HG02623 (cell line): ENCODE results near the gene SLC9A9.
"Not testable (repeated sequence)": the region's sequence is repeated elsewhere in the genome, so short reads cannot be mapped to it uniquely, and the experiment has no call there.

ENCODE experiments used
- ATAC-seq: cut with Tn5 transposase; IDR thresholded peaks from one replicate; pipeline ENCODE4 v1.9.1; 2021; ENCODE audit warnings: moderate library complexity; ENCODE audit not compliant: unreplicated experiment

Gene SLC9A9

GRCh38 chr3:143810953-143811265, 37.4 kb downstream of the SLC9A9 start:
- ATAC-seq = peak; percentile 49

DNA sequence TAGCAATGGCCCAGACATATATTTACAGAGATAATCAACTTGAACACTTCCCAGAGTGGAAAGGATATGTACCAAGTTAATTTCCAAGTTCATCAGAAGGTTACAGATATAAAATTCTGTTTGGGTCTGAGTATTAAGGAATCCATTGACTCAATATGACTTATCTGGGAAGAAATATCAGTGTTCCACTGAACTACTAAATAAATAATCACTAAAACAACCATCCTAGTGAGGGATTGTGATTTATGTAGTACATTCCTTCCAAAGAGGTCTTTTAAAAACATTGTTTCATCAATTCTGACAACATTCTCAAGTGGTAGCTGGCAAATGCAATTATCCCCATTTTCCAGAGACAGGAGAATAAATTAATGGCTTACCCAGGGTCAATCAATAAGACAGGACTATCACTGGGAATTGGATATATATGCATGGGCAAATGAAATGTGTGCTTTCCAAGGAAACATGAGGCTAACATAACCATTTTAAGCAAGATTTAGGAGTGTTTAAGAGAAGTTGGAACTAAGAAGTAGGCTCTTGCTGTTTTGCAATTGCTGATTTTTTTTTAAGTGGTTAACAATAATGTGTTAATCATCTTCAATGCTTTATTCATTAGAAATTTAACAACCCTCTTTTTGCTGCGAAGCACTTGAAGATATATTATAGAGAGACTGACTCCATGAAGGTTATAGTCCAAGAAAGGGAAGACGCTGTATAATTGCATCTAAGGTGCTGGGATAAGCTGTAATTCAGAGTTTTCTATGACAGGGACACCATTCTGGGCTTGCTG, 37.9 kb downstream of the SLC9A9 start:
- ATAC-seq = no peak

GRCh38 chr3:143809121-143809621, 39.1 kb downstream of the SLC9A9 start:
- no peak for ATAC-seq

GRCh38 chr3:143808030-143808429, 40.2 kb downstream of the SLC9A9 start:
- ATAC-seq = no peak

GRCh38 chr3:143806038-143806437, 42.2 kb downstream of the SLC9A9 start:
- no peak for ATAC-seq

- ATAC-seq = not testable (repeated sequence)
These were observed 42.8 kb downstream of the SLC9A9 start for GRCh38 chr3:143805476-143805875.

DNA sequence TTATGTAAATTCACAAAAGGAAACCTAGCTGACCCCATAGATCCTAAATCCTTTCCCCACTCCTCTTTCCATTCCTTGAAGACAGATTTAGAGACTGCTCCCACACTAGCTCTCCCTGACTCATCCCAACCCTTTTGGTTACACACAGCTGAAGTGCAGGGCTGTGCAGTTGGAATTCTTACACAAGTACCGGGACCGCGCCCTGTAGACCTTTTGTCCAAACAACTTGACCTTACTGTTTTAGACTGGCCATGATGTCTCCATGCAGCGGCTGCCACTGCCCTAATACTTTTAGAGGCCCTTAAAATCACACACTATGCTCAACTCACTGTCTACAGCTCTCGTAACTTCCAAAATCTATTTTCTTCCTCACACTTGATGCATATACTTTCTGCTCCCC, 47.2 kb downstream of the SLC9A9 start:
- ATAC-seq = not testable (repeated sequence)

DNA sequence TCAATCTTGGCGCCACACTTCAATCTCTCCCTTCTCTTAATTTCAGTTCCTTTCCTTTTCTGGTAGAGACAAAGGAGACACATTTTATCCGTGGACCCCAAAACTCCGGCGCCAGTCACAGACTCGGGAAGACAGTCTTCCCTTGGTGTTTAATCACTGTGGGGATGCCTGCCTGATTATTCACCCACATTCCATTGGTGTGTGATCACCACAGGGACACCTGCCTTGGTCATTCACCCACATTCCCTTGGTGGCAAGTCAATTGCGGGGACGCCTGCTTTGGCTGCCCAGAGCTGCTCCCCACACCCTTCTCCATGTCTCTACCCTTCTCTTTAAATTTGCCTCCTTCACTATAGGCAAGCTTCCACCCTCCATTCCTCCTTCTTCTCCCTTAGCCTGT, 50.1 kb downstream of the SLC9A9 start:
- not testable (repeated sequence) for ATAC-seq

- ATAC-seq = no peak
These were observed 52.4 kb downstream of the SLC9A9 start for GRCh38 chr3:143795874-143796273.

- no peak for ATAC-seq
These were observed 53.3 kb downstream of the SLC9A9 start for GRCh38 chr3:143794793-143795462.

DNA sequence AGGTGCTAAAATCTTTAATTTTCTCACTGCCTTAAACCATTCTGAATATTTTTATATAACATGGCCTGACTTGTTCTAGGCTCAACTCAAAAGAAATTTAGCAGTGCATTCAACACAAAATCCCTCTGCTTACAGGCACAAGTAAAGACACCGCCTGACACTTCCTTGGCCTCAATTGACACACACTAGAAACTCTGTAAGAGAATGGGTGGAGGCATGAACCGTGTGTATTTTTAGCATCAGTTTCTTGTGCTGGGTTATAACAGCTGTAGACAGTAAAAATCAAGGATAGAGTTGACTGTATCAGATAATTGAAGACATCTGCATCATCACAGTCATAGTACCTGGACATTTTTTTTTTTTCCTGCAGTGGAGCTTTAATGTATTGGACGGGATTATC, 54.3 kb downstream of the SLC9A9 start:
- no peak for ATAC-seq

GRCh38 chr3:143791386-143791785, 56.9 kb downstream of the SLC9A9 start:
- ATAC-seq = no peak

DNA sequence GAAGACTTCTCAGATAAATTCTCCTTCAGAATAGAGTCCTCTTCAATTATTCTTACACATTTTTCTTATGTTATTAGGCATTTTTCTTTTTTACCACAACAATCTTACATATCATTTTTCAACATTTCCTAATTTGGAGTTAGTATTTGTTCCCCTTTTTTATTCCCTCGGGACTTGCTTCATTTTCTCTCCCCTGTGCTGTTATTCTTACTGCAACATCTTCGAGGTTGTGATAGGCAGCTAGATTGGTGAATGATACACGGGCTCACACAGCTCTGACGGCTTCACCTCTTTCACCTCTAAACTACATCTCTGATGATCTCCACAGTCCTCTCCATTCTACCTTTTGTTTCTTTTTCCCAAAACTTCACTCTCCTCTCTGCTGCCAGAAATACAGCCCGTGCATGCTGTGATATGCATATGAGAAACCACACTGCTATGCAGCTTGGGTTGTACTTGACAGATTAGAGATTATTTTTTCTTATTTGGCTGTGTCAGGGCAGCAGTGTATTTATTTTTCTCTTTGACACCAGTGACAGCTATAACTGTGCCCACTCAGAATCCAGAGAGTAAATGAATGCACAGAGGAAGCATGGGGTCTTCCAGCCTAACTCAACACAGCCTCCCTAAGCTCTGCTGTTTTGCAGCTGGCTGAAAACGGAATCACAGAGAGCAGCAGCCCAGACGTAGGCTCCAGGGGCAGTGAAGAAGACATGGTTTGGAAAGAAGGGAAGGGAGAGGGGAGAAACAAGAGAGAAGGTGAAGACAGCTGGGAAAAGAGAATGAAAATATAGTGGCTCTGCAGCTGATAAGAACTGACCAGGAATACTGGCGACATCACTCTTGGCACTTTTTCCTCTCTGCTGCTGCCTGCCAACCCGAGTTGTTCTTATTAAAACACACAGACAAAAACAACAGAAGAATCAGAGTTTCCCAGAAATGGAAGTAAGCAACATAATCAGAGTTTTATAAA, 61.8 kb downstream of the SLC9A9 start:
- ATAC-seq = no peak

- no peak for ATAC-seq
These were observed 63.8 kb downstream of the SLC9A9 start for GRCh38 chr3:143784446-143784845.

GRCh38 chr3:143783851-143784370, 64.4 kb downstream of the SLC9A9 start:
- ATAC-seq = no peak

DNA sequence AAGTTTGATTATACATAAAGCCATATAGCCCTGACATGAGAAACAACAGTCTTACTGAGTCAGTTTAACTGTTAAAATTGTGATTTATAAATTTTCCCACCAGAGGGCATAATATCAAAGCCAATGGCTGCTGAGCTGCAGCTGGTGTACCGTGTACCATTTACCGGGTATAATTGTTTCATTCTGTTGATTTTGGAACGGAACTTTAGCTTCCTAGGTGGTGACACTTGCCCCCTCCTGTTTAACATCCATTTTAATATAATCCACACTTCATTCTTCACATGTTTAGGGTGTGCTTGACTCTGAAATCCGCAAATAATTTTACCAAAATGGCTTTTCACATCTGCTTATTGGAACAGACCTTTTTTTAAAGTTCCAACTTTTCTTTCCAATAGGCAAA, 72.8 kb downstream of the SLC9A9 start:
- peak; percentile 94 for ATAC-seq

DNA sequence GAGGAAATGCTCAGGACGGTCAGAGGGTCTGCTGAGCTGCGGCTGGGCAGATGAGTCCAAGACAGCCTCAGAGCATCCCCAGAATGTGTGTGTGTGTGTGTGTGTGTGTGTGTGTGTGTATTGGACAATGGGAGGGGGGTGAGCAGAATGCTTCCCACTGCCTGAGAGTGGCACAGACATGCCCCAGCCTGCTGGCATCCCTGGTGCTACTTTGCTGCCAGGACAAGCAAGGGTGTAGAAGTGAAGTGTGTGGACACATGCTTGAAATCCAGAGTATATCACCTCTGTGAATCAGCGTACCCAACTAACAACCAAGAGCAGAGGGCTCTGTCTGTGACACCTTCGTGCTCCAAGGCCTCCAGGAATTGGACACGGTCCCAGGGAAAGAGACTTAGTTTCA, 76.3 kb downstream of the SLC9A9 start:
- ATAC-seq = no peak

DNA sequence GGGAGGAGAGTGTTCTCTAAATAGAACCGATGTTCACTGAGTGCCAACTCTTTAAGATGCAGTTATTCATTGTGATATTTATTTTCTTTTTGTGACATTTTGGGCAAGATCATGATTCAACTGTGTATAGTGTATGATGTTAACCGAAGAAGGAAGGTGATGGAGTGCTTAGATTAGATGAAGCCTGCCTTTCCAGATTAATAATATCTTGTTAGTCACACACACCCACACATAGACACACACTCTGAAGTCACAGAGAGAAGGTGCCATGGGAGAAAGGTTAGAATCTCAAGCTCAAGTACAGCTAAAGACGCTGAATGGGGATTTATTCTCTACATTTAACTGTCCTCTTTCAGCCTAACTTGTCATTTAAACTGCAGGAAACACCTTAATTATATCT, 77.0 kb downstream of the SLC9A9 start:
- no peak for ATAC-seq

DNA sequence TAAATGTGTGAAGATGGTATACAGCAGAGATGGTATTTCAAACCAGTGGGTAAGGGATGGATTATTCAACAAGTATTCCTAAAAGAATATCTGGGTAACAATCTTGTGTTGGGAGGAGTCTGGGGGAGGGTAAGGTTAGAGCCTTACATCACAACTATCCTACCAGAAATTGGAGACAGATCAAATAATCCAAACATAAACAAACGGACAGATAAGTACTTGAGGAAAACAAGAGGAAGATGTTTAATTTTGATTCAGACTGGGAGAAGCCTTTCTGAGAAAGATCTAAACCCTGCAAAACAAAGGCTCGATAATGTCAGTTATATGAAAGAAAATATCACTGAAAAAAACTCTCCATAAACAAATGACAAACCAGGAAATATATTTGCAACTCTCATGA, 77.9 kb downstream of the SLC9A9 start:
- ATAC-seq = no peak

DNA sequence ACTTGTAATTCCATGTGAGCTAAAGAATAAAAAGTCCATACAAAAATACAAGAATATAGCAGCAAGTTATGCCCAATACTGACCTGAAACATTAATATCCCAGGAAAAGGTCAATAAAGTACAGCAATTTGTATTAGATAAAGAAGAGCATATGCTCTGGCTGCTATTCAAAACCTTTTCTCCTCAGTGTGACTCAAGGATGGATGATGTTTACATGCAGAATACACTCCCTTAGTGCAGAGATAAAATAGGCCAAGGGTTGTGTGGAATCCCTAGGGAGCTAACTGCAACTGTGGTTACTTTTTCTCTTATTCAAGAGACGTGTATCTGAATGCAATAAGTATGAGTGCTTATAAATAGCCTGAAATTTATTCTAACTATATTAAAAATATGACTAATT, 78.7 kb downstream of the SLC9A9 start:
- no peak for ATAC-seq

- no peak for ATAC-seq
These were observed 83.4 kb downstream of the SLC9A9 start for GRCh38 chr3:143764840-143765239.
